Activated CD4-positive, alpha-beta T cell treated with anti-CD3 and anti-CD28 coated beads for 4 hours (primary cell): ENCODE measurements around the gene BUD23.
"Not testable (repeated sequence)": the region's sequence is repeated elsewhere in the genome, so short reads cannot be mapped to it uniquely, and the experiment has no call there.

Experiments used
- DNase-seq, 2 donors: peaks; one replicate each; pipeline ENCODE4 v3.0.0-alpha.2; 2020

The BUD23 gene

DNA sequence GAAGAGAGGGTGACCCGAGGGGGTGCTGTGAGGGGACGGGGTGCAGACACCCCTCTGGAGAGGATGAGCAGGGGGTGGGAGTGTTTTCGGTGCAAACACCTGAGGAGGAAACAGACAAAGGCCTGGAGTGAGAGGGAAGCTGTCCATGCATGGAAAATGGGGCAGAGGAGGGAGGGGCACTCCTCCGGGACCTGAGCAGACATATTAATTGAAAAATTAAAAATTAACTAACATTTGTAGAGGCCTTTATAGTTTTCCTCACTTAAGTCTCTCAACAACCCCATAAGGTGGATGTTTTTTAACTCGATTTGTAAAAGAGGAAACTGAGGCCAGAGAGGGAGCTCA lies 14.5 kb upstream of the BUD23 start:
- DNase-seq = no peak

DNA sequence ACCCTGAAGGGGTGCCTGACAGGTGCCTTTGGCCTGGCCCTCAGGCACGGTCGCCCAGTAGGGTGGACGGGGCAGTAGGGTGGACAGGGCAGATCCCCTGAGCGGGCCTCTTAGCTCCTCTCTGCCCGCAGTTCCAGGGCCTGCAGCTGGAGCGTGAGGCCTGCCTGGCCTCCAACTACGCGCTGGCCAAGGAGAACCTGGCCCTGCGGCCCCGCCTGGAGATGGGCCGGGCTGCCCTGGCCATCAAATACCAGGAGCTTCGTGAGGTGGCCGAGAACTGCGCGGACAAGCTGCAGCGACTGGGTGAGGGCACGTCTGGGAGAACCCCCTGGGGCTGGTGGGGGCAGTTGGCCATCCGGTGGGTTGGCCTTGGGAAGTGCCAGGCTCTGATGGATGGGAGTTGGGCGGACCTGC lies 14.1 kb upstream of the BUD23 start:
- DNase-seq = no peak

DNA sequence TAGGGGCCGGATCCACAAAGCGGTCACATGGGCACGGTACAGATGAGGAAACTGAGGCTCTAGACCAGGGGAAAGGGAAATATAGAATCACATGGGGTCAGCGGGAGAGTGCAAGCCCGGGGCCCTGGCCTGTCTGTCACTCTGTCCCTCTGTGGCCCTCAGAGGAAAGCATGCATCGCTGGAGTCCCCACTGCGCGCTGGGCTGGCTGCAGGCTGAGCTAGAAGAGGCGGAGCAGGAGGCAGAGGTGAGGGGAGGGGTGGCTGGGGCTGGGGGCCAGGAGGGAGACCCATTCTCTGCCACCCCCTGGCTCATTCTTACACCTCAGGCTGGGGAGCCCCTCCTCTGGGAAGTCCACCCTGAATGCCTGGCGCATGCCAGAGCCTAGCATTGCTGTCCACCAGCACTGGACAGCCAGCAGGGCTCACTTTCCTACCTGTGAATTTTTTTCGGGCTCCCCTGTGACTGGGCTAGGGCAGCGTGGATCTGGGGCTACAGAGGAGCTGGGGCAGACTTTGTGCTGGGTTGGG lies 13.5 kb upstream of the BUD23 start:
- DNase-seq = no peak

DNA sequence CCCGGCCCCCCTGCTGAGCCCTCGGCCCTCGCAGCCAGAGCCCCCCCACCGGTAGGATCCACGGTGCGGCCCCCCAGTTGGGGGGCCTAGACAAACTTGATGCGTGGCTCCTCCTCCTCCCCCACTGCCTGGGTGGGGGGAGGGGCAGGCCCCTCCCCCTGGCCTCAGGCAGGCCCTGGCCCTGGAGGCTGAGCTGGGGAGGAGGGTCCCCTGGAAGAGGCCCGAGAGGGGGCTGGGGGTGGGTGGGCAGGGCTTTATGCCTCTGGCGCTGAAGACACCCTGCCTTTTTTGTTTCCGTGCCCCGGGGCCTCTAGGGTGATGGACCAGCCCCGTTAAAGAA lies 12.1 kb upstream of the BUD23 start:
- DNase-seq = no peak

DNA sequence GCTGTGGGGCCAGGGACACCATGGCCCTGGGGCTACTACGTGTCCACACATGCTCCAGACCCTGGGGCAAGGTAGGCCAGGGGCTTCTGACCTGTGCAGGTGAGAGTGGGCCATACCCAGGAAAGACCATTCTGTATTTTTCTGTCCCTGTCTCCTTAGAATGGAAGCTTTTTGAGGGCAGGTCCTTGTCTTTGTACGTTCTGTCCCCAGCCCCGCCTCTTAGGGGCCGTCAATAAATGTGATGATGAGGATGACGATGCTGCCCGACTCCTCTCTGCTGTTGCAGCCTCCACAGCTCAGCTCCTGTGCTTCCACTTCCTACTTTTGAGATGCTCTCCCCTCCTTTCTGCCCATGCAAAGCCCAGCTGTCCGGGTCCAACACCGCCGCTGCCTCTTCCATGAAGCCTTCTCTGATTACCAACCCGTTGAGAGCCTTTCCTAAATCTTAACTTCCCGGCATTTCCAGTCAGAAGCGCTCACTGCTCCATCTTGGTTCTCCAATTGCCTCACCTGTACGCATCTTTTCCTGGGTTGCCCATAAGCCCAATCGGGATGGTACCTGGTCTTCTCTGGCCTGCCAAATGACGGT lies 11.4 kb upstream of the BUD23 start:
- no peak for DNase-seq

DNA sequence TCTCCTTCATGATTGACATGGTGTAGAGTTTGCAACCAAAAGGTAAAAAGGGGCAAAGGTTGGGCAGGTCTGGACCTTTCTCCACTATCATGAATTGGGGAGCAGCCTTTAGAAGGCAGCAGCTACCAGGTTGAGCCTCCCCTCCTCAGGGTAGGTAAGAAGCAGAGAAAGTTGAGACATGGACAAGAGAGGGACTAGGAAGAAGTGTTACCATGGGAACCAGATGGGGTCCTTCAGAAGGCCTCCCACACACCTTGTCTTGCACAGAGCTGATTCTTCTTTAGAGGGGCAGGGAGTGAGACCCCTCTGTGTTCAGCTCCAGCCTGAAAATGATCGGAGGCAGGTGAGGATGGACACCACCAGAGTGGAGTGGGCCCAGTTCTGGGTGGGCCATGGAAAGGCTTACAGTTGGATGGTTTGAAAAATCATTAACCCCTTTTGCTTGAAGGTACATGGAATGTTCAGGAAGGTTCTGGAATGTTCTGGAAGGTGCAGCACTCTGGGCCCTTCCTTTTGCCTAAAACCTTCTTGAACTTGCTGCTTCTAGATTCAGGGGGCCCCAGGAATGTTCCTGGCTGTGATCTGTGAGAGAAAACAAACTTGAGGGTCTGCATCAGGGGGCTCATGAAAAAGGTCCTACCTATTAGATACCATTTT lies 8.8 kb upstream of the BUD23 start:
- no peak for DNase-seq

DNA sequence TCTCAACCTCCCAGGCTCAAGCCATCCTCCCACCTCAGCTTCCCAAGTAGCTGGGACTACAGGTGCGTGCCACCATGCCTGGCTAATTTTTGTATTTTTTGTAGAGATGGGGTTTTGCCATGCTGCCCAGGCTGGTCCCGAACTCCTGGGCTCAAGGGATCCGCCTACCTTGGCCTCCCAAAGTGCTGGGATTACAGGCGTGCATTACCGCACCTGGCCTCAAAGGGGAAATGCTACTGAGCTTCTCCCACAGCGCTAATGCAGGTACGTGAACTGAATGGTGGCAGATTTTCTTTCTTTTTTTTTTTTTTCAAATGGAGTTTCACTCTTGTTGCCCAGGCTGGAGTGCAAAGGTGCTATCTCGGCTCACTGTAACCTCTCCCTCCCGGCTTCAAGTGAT lies 7.3 kb upstream of the BUD23 start:
- DNase-seq = not testable (repeated sequence)

DNA sequence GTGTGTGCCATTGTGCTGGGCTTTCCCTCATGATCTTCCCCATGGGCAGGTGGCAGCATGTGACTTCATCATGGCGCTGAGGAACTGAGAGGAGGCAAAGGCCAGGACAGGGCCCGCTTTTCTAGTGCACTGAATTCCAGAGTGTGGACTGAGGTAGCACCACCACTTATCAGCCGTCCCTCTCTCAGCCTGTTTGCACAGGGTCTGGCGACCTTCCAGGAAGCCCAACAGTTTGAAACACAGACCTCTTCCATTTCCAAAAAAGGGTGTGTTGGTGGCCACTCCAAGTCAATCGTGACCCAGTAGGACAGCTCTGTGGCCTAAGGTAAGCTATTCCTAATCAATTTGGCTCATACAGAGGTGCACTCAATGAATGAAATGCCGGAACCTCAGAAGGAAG lies 4.5 kb upstream of the BUD23 start:
- DNase-seq = no peak

DNA sequence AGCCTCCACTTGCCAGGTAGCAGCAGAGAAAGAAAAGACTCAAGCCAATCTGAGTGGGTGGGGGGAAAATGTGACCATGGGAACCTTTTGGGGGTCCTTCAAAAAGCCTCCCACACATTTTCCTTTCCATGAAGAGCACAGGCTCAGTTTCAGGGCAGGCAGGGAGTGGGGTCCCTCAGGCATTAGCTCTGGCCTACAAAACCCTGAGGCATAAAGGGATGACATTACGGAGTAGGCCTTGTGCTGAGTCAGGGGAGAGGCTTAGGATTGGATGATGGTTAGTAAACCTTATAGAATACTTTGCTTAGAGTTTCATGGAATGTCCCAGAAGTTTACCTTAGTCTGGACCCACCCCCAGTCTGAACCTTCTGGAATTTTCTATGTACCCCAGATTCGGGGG lies 3.7 kb upstream of the BUD23 start:
- no peak for DNase-seq

DNA sequence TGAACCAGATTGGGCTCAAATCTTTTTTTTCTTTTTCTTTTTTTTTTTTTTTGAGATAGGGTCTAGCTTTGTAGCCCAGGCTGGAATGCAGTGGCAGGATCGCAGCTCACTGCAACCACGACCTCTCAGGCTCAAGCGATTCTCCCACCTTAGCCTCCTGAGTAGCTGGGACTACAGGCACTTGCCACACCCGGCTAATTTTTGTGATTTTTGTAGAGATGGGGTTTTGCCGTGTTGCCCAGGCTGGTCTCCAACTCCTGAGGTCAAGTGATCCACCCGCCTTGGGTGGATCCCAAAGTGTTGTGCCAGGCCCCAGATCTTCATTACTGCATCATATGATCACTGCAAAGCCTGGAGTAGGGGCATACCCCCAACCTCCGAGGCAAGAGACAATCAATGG lies 2.9 kb upstream of the BUD23 start:
- DNase-seq = no peak

DNA sequence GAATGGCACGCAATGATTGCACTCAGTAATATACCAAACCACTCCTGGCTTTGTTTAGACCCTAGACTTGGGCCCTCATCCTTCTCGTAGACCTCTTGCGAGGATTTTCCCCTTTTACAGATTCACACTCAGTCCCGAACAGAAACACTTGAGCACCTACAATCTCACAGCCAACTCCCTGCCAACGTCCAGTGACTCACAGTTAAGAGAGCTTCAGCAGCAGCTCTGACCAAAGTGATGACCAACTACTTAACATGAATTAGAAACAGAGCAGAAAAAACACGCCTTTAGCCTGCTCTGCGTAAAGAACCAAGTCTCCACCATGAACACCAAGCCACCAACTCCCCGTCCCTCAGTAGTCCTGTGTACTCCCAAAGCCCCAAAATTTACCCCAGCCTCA lies 2.4 kb upstream of the BUD23 start:
- DNase-seq = no peak

DNA sequence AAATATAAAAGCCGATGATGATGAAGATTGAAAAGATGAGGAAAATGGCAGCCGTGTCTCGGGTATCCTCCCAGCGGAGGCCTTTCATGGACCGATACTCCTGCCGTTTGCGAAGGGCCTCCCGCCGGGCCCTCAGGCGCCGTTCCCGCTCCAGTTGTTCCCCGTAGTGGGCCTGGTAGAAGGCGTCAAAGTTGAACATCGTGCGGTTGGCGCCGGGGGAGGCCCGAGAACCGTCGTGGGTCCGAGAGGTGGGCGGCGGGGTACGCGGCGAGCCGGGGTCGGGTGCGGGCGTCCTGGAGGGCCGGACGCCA lies 697 bp upstream of the BUD23 start:
- DNase-seq = peak in 1 of 2 donors; percentile 20

DNA sequence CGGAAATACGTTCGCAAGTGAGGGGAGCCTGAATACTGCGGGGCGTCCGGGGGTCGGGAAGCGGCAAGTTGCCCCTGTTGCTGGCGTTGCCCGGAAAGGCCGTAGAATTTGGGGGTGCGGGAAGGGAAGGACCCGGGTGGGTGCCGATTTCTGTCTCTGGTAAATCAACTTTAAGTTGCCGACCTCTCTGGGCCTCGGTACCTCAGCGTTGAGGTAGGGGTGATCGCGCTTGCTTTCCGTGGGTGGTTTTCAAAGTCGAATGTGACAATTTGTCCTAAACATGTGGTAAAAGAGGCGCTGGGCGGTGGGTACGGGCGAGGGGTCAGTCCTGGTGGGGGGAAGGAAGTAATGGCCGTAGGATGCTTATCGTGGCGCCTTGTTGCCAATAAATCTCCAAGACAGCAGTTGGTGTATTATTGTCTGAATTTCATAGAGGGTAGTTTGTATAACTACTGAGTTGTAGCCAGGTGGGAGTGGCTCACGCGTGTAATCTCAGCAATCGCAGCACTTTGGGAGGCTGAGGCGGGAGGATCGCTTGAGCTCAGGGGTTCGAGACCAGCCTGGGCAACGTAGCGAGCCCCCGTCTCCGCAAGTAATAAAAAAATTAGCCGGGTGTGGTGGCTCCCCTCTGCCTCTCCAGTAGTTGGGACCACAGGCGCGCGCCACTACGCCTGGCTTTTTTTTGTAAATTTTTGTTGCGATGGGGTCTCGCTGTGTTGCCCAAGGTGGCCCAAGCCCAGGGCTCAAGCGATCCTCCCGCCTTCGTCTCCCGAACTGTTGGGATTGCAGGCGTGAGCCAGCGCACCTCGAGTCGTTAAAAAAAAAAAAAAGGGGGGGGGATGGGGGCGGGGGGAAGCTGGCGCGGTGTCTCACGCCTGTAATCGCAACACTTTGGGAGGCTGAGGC lies 644 bp downstream of the BUD23 start:
- DNase-seq = peak in 1 of 2 donors; percentile 20

DNA sequence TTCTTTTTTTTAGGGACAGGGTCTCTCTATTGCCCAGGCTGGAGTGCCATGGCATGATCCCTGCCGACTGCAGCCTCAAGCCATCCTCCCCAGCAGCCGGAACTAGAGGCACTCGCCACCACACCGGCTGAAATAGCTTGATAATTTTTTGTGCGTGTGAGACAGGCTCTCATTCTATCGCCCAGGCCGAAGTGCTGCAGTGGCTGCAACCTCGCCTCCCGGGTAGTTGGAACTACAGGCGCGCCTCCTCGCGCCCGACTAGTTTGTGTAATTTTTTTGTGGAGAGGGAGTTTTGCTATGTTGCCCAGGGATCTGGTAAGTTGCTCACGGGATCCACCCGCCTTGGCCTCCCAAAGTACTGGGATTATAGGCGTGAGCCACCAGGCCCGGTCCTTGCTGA lies 1.9 kb downstream of the BUD23 start:
- no peak for DNase-seq

DNA sequence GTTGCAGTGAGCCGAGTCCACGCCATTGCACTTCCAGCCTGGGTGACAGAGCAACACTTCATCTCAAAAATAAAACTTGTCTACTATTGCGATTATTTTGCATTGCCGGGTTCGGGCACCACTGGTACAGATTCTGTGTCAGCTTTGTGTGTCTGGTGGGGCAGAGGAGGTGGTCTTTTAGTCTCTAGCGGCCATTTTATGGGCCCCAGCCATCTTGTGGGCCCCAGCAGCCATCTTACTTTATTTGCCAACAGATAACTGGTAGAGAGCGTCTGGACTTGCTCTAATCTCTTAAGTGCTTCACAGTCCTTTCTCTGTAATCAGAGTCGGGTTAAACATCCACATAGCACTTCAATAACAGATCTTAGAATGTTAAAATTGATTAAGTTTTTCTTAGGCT lies 4.9 kb downstream of the BUD23 start:
- no peak for DNase-seq

DNA sequence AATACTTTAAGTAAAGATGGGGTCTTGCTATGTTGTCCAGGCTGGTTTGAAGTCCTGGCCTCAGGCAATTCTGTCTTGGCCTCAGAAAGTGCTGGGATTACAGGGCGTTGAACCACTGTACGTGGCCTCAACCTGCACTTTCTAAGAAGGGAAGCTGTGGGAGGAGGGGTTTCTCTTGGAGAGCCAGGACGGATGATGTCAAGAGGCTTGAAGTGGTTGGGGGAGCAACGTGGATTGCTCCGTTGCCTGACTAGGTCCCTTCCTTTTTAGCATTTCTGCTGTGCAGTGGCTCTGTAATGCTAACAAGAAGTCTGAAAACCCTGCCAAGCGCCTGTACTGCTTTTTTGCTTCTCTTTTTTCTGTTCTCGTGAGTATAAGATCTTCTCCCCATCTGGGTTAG lies 7.2 kb downstream of the BUD23 start:
- DNase-seq = no peak

DNA sequence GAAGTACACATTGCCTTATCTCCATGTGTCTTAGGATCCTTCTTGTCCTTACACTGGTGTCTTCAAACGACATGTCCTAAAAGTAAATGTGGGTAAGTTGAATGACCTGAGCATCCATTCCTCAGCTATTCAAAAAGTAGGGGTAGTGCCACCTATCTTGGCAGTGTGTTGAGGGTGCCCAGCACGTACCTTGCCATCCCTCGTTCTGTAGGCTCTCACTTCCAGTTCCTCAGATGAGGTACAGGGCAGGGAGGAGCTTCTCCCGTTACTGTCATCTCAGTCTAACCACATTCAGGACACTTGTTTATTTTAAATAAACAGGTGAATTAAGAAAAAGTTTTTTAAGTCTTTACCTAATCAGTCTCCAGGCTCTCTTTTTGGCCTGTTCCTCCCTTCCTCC lies 13.0 kb downstream of the BUD23 start:
- DNase-seq = no peak

DNA sequence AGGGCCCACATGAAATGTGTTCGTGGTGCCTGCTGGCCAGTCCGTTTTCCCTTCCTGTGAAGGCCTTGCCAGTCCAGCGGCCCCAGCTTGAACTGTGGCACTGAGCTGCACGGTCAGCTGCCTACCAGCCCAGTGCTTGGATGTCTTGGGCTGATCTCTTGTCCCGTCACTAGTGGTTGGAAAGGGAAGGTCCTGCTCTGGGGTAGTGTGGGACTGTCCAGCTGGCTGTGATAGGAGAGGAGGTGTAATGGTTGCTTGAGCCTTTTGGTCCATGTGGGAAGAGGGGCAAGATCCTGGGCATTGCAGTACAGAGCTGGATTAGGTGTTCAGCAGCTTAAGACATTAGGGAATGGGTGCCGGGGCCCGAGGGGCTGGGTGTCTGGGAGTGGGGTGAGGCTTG lies 15.0 kb downstream of the BUD23 start:
- no peak for DNase-seq

DNA sequence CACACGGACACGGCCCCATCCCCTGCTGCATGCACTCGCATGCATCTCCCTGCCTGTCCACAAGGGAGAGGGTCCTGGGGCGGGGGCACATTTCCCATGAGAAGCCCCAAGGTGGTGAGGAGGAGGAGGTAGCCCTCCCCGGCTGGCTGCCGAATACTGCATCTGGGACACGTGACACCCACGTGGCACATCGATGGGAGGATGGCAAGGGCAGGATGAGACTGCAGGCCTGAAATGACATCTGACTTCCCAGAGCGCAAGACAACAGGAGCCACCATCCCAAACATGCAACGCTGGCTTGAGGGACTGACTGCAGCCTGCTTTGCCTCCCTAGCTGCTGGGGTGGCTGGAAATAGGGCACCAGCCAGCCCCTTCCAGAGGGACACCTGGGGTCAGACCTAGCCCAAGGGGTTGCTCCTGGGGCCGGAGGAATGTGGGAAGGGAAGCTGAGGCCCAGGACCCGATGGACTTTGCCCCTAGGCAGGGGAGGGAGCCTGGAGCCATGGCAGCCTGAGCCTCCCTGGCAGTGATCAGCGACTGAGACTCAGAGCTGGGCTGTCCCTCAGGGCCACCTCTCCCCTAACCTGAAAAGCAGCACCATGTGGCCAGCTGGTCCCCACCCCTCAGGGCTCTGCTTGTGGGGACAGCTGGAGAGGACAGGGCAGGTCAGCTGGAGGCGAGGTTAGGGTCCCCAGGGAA lies 16.1 kb downstream of the BUD23 start:
- DNase-seq = no peak

DNA sequence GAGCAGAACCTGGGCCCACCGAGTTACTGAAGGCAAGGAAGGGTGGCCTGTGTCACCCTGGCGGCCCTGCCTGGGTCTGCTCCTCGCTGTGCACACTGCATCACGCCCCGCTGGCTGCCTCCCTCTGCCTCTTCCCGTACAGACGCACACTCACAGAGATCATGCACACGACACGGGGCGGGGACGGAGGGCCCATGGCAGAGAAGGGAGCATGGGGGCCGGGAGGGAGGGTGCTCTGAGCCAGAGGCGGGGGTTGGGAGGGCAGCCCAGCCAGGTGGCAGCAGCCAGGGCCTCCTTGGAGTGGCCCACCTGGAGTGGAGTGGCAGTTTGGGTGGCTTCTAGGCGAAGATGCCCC lies 16.6 kb downstream of the BUD23 start:
- no peak for DNase-seq

DNA sequence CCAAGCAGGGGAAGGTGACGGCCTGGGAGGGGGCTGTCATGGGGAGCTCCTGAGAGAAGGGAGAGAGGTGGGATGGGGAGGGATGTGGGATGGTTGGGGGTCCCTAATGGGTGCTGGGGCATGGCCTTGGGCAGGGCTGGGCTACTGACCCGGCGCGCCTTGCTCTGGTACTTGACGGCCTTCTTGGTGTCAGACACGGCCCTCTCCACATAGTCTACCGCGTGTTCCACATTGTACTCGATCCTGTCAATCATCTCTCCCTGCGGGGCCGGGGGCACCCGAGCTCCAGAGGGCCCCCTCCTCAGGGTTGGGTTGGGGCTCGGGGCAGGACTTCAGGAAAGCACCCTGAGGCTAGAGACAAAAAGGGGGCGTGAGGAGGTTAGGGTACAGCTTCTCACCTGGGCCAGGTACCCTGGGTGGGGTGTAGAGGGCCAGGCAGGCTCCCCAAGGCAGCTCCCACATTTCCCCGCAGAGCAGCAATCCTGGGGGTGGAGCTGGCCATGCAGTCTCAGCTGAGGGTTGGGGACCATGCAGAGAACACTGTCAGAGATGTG lies 17.3 kb downstream of the BUD23 start:
- DNase-seq = no peak

DNA sequence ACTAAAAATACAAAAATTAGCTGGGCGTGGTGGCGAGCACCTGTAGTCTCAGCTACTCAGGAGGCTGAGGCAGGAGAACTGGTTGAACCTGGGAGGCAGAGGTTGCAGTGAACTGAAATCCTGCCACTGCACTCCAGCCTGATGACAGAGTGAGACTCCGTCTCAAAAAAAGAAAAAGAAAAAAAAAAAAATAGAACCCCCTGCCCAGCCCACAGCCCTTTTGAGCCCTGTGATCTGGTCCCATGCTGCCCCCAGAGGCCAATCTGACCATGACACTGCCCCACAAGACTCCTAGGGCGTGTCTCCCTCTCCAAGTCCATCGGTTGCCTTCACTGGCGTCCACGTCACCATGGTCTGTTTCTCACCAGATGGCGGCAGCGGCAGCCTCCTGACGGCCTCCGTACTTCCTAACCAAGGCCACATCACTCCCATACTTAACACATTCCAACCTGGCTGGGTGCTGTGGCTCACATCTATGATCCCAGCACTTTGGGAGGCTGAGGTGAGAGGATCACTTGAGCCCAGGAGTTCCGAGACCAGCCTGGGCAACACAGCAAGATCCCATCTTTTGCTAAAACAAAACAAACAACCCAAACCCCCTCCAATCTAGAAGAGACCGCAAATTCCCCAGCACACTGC lies 18.1 kb downstream of the BUD23 start:
- DNase-seq = peak in 1 of 2 donors; percentile 26

DNA sequence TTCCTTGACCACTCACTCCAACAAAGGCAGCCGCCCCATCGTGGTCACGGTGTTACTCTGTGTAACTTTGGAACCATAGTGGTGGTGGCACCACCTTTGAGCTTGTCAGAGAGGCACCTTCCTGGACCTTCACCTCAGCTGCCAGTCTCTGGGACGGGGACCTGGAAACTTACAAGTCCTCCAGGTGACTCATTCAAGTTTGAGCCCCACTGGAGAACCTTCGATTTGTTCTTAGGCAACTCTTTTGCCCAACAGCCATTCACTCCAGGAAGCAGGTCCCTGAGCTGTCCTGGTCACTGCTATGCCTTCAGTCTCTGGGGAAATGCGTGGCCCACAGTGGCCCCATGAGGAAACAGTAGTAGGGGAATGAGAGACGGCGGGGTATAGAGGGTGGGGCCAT lies 18.8 kb downstream of the BUD23 start:
- DNase-seq = no peak
